HEK293 (cell line): ENCODE measurements around the gene ANGEL1.

Source experiments
- CTCF ChIA-PET: fragments of 350-600 bp; formaldehyde crosslinking; extraction: SDS; loops from one replicate; lab custom pipeline; 2021; ENCODE audit warnings: antibody characterized with exemption; lab: Yijun Ruan, JAX
- POLR2A ChIA-PET: fragments of 300-600 bp; formaldehyde crosslinking; extraction: SDS; loops from one replicate; lab custom pipeline; 2020; ENCODE audit warnings: antibody characterized with exemption, inconsistent platforms; lab: Yijun Ruan, JAX
- H3K27ac ChIP-seq: fragments of 200-500 bp; sonication (Bioruptor generic); 2 replicates; pipeline ENCODE4 v1.5.1; 2014; ENCODE audit warnings: low read depth, low read length, control low read depth, inconsistent platforms; ENCODE audit errors: extremely low read depth
- H3K36me3 ChIP-seq, 2 experiments: fragments of 200-500 bp in 1 of 2; sonication (Bioruptor generic) in 1 of 2; 1 replicate in 1 of 2; 2 replicates in 1 of 2; pipeline ENCODE4 v1.5.1; 2014 to 2017; ENCODE audit warnings: inconsistent platforms in 2 of 2, low read length in 2 of 2; ENCODE audit not compliant: control insufficient read depth in 2 of 2, insufficient read depth in 1 of 2
- H3K4me1 ChIP-seq: fragments of 200-500 bp; sonication (Bioruptor generic); 2 replicates; pipeline ENCODE4 v1.5.1; 2014; ENCODE audit warnings: mild to moderate bottlenecking, low read length, inconsistent platforms; ENCODE audit not compliant: control insufficient read depth, insufficient read depth
- H3K4me3 ChIP-seq: 2 replicates; pipeline ENCODE4 v1.5.1; 2011; ENCODE audit warnings: low read depth, mild to moderate bottlenecking, control low read depth, low read length, moderate library complexity
- H3K9me3 ChIP-seq: fragments of 200-500 bp; sonication (Bioruptor generic); 2 replicates; pipeline ENCODE4 v1.5.1; 2014; ENCODE audit warnings: low read depth, low read length, inconsistent platforms; ENCODE audit not compliant: control insufficient read depth, insufficient read depth
- FEZF1 ChIP-seq: fragments of 450-650 bp; formaldehyde crosslinking; IDR thresholded peaks from 2 replicates; pipeline ENCODE4 v1.5.1; 2016; ENCODE audit warnings: missing biosample characterization, missing genetic modification characterization
- GLIS1 ChIP-seq: fragments of 450-650 bp; formaldehyde crosslinking; IDR thresholded peaks from 2 replicates; pipeline ENCODE4 v1.5.1; 2016; ENCODE audit warnings: missing biosample characterization, missing genetic modification characterization
- MYNN ChIP-seq: fragments of 450-650 bp; formaldehyde crosslinking; IDR thresholded peaks from 2 replicates; pipeline ENCODE4 v1.5.1; 2016; ENCODE audit warnings: missing biosample characterization, missing genetic modification characterization, borderline replicate concordance
- YY1 ChIP-seq: fragments of 450-650 bp; formaldehyde crosslinking; IDR thresholded peaks from 2 replicates; pipeline ENCODE4 v1.5.1; 2018; ENCODE audit warnings: missing biosample characterization, missing genetic modification characterization
- YY2 ChIP-seq: fragments of 450-650 bp; formaldehyde crosslinking; IDR thresholded peaks from 2 replicates; pipeline ENCODE4 v1.5.1; 2016; ENCODE audit warnings: missing biosample characterization, missing genetic modification characterization
- ZBTB1 ChIP-seq: fragments of 450-650 bp; formaldehyde crosslinking; IDR thresholded peaks from 2 replicates; pipeline ENCODE4 v1.5.1; 2016; ENCODE audit warnings: missing biosample characterization, missing genetic modification characterization
- ZFHX2 ChIP-seq: fragments of 450-650 bp; formaldehyde crosslinking; conservative IDR thresholded peaks from 2 replicates; pipeline ENCODE4 v1.5.1; 2016; ENCODE audit warnings: missing biosample characterization, missing genetic modification characterization
- ZIC2 ChIP-seq: fragments of 450-650 bp; formaldehyde crosslinking; IDR thresholded peaks from 2 replicates; pipeline ENCODE4 v1.5.1; 2016; ENCODE audit warnings: missing biosample characterization, missing genetic modification characterization
- ZNF223 ChIP-seq: fragments of 450-650 bp; formaldehyde crosslinking; IDR thresholded peaks from 2 replicates; pipeline ENCODE4 v1.5.1; 2016; ENCODE audit warnings: missing biosample characterization, missing genetic modification characterization
- ZNF280C ChIP-seq: fragments of 450-650 bp; formaldehyde crosslinking; IDR thresholded peaks from 2 replicates; pipeline ENCODE4 v1.5.1; 2016; ENCODE audit warnings: missing biosample characterization, missing genetic modification characterization
- ZNF404 ChIP-seq: fragments of 450-650 bp; formaldehyde crosslinking; IDR thresholded peaks from 2 replicates; pipeline ENCODE4 v1.5.1; 2017; ENCODE audit warnings: missing biosample characterization, missing genetic modification characterization
- ZNF433 ChIP-seq: fragments of 450-650 bp; formaldehyde crosslinking; IDR thresholded peaks from 2 replicates; pipeline ENCODE4 v1.5.1; 2016; ENCODE audit warnings: missing biosample characterization, missing genetic modification characterization, low read depth
- ZNF510 ChIP-seq: fragments of 450-650 bp; formaldehyde crosslinking; IDR thresholded peaks from 2 replicates; pipeline ENCODE4 v1.5.1; 2018; ENCODE audit warnings: mild to moderate bottlenecking, missing genetic modification characterization, missing biosample characterization; ENCODE audit not compliant: insufficient replicate concordance
- ZNF529 ChIP-seq: fragments of 450-650 bp; formaldehyde crosslinking; IDR thresholded peaks from 2 replicates; pipeline ENCODE4 v1.5.1; 2017; ENCODE audit warnings: missing genetic modification characterization, missing biosample characterization; ENCODE audit not compliant: insufficient replicate concordance
- ZNF610 ChIP-seq: fragments of 450-650 bp; formaldehyde crosslinking; IDR thresholded peaks from 2 replicates; pipeline ENCODE4 v1.5.1; 2016; ENCODE audit warnings: missing biosample characterization, missing genetic modification characterization, borderline replicate concordance
- ZNF623 ChIP-seq: fragments of 450-650 bp; formaldehyde crosslinking; IDR thresholded peaks from 2 replicates; pipeline ENCODE4 v1.5.1; 2016; ENCODE audit warnings: missing biosample characterization, missing genetic modification characterization
- ZNF785 ChIP-seq: fragments of 450-650 bp; formaldehyde crosslinking; IDR thresholded peaks from 2 replicates; pipeline ENCODE4 v1.5.1; 2016; ENCODE audit warnings: missing biosample characterization, missing genetic modification characterization
- ZSCAN23 ChIP-seq: fragments of 450-650 bp; formaldehyde crosslinking; IDR thresholded peaks from 2 replicates; pipeline ENCODE4 v1.5.1; 2016; ENCODE audit warnings: missing biosample characterization, missing genetic modification characterization
- TF ChIP-seq, protein P1 (sequence below): fragments of 450-650 bp; formaldehyde crosslinking; IDR thresholded peaks from 2 replicates; pipeline ENCODE4 v1.5.1; 2016; ENCODE audit warnings: missing biosample characterization, missing genetic modification characterization
- TF ChIP-seq, protein P2 (sequence below): fragments of 450-650 bp; formaldehyde crosslinking; IDR thresholded peaks from 2 replicates; pipeline ENCODE4 v1.5.1; 2017; ENCODE audit warnings: missing biosample characterization, missing genetic modification characterization
- TF ChIP-seq, protein P3 (sequence below): fragments of 450-650 bp; formaldehyde crosslinking; IDR thresholded peaks from 2 replicates; pipeline ENCODE4 v1.5.1; 2017; ENCODE audit warnings: missing biosample characterization, missing genetic modification characterization
- TF ChIP-seq, protein P4 (sequence below): fragments of 450-650 bp; formaldehyde crosslinking; IDR thresholded peaks from 2 replicates; pipeline ENCODE4 v1.5.1; 2016; ENCODE audit warnings: missing biosample characterization, missing genetic modification characterization, low read depth

Gene ANGEL1

GRCh38 chr14:76836029-76836630, 23.4 kb upstream of the ANGEL1 start:
- no peak overlapping the region for H3K4me3 ChIP-seq
- POLR2A ChIA-PET = no interaction called here
- TF ChIP-seq ZFHX2 (tag by site-specific recombination) = peak; percentile 64
- TF ChIP-seq, protein P1, sequence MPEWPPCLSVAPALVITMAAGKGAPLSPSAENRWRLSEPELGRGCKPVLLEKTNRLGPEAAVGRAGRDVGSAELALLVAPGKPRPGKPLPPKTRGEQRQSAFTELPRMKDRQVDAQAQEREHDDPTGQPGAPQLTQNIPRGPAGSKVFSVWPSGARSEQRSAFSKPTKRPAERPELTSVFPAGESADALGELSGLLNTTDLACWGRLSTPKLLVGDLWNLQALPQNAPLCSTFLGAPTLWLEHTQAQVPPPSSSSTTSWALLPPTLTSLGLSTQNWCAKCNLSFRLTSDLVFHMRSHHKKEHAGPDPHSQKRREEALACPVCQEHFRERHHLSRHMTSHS (tag by site-specific recombination) = no peak
- peak; percentile 39; the same call in 1 of the 2 replicates for TF ChIP-seq GLIS1 (tag by site-specific recombination)
- TF ChIP-seq, all 188 proteins: peak for 2
- Histone ChIP-seq H3K9me3 (no peaks in the 10 kb centered on the region), H3K4me1 (no peaks in the 10 kb centered on the region), H3K36me3 (no peaks in the 10 kb centered on the region), H3K27ac (no peak overlapping the region)
- CTCF ChIA-PET = no interaction called here

GRCh38 chr14:76834241-76834661, 21.6 kb upstream of the ANGEL1 start:
- no peaks in the 10 kb centered on the region for H3K9me3 ChIP-seq
- H3K4me1 ChIP-seq = no peaks in the 10 kb centered on the region
- H3K36me3 ChIP-seq = no peaks in the 10 kb centered on the region
- no peak overlapping the region for H3K27ac ChIP-seq
- H3K4me3 ChIP-seq = no peak overlapping the region
- ChIA-PET CTCF (no interaction called here), POLR2A (no interaction called here)
- TF ChIP-seq ZNF623 (tag by site-specific recombination) (no peak), ZNF280C (tag by site-specific recombination) (no peak)
- TF ChIP-seq, protein P2, sequence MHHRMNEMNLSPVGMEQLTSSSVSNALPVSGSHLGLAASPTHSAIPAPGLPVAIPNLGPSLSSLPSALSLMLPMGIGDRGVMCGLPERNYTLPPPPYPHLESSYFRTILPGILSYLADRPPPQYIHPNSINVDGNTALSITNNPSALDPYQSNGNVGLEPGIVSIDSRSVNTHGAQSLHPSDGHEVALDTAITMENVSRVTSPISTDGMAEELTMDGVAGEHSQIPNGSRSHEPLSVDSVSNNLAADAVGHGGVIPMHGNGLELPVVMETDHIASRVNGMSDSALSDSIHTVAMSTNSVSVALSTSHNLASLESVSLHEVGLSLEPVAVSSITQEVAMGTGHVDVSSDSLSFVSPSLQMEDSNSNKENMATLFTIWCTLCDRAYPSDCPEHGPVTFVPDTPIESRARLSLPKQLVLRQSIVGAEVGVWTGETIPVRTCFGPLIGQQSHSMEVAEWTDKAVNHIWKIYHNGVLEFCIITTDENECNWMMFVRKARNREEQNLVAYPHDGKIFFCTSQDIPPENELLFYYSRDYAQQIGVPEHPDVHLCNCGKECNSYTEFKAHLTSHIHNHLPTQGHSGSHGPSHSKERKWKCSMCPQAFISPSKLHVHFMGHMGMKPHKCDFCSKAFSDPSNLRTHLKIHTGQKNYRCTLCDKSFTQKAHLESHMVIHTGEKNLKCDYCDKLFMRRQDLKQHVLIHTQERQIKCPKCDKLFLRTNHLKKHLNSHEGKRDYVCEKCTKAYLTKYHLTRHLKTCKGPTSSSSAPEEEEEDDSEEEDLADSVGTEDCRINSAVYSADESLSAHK (tag by site-specific recombination) = peak; percentile 59

DNA sequence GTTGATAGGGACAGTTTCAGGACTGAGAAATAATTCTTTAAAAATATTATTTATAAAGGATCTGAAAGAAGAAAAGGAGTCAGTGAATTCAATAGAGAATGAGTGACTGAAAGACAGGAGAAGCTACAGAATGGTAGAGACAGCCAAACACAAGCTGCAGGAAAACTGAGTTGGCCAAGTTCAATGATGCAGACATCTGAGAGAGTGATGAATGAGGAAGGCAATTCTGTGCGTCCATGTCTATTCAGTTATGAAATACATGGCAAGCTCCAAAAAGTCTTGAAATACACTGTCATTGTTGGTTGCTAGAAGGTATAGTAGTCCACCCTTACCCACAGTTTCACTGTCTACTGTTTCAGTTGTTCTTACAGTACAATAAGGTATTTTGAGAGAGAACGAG, 20.3 kb upstream of the ANGEL1 start:
- Histone ChIP-seq H3K4me3 (no peak overlapping the region), H3K4me1 (no peaks in the 10 kb centered on the region), H3K27ac (no peak overlapping the region), H3K36me3 (no peaks in the 10 kb centered on the region), H3K9me3 (no peaks in the 10 kb centered on the region)
- TF ChIP-seq ZNF404 (tag by site-specific recombination) = no peak
- TF ChIP-seq ZNF510 (tag by site-specific recombination) = no peak
- no peak for TF ChIP-seq ZNF610 (tag by site-specific recombination)
- no peak for TF ChIP-seq YY1 (tag by site-specific recombination)
- no peak for TF ChIP-seq MYNN
- TF ChIP-seq ZIC2 (tag by site-specific recombination) = no peak
- no peak for TF ChIP-seq ZNF529 (tag by site-specific recombination)
- TF ChIP-seq ZNF433 (tag by site-specific recombination) = no peak
- no peak for TF ChIP-seq FEZF1 (tag by site-specific recombination)
- TF ChIP-seq, protein P3, sequence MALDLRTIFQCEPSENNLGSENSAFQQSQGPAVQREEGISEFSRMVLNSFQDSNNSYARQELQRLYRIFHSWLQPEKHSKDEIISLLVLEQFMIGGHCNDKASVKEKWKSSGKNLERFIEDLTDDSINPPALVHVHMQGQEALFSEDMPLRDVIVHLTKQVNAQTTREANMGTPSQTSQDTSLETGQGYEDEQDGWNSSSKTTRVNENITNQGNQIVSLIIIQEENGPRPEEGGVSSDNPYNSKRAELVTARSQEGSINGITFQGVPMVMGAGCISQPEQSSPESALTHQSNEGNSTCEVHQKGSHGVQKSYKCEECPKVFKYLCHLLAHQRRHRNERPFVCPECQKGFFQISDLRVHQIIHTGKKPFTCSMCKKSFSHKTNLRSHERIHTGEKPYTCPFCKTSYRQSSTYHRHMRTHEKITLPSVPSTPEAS (tag by site-specific recombination) = no peak
- no peak for TF ChIP-seq ZNF223 (tag by site-specific recombination)
- no peak for TF ChIP-seq YY2 (tag by site-specific recombination)
- TF ChIP-seq ZNF785 (tag by site-specific recombination) = no peak
- no peak for TF ChIP-seq ZSCAN23 (tag by site-specific recombination)
- no peak for TF ChIP-seq ZBTB1 (tag by site-specific recombination)
- TF ChIP-seq, protein P4, sequence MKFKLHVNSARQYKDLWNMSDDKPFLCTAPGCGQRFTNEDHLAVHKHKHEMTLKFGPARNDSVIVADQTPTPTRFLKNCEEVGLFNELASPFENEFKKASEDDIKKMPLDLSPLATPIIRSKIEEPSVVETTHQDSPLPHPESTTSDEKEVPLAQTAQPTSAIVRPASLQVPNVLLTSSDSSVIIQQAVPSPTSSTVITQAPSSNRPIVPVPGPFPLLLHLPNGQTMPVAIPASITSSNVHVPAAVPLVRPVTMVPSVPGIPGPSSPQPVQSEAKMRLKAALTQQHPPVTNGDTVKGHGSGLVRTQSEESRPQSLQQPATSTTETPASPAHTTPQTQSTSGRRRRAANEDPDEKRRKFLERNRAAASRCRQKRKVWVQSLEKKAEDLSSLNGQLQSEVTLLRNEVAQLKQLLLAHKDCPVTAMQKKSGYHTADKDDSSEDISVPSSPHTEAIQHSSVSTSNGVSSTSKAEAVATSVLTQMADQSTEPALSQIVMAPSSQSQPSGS (tag by site-specific recombination) = no peak
- ChIA-PET POLR2A (interaction anchor here (0.7 kb wide), 1 partner anchor 618 kb away, joined by 4 read pairs; no protein-coding TSS in a partner anchor), CTCF (interaction anchor here (0.6 to 0.7 kb wide), 4 partner anchors 49 to 917 kb away, joined by 3 to 4 read pairs (median 3); no protein-coding TSS in a partner anchor)
